ENCODE measurements around the gene HIVEP3.

Gene HIVEP3

DNA sequence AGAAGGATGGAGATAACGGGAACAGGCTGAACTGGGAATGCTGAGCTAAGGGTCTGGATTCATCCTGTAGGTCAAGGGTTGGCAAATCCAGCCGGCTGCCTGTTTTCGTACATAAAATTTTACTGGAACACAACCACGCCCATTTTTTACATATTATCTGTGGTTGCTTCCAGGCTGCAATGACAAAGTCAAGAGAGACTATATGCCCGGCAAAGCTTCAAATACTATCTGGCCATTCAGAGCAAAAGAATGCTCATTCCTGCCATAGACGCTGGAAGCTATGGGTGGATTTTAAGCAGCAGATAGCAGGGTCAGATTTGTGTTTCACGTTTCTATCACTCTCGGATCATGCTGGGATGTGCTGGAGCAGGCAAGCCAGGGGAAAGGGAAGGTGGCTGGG is 296.3 kb downstream of the HIVEP3 start:
- DNase-seq: no peak

DNA sequence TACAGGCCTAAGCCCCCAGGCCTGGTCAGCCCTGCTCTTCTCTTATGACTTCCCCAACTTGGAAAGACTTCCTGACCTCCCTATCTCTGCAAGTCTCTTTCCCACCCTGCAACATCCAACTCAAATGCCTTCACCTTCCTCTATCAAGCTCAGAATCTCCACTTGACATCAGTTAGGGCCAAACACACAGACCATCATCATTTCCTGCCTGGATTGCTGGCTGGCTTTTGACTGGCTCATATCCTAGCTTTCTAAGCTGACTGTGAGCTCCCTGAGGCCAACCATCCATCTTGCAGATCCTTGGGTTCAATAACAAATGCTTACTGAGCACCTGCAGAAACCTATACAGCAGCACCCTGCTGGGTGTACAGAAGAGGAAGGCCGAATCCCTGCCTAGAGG is 296.9 kb downstream of the HIVEP3 start:
- DNase-seq: no peak

- no peak for DNase-seq
These were observed 297.5 kb downstream of the HIVEP3 start for GRCh38 chr1:41621256-41621655.

DNA sequence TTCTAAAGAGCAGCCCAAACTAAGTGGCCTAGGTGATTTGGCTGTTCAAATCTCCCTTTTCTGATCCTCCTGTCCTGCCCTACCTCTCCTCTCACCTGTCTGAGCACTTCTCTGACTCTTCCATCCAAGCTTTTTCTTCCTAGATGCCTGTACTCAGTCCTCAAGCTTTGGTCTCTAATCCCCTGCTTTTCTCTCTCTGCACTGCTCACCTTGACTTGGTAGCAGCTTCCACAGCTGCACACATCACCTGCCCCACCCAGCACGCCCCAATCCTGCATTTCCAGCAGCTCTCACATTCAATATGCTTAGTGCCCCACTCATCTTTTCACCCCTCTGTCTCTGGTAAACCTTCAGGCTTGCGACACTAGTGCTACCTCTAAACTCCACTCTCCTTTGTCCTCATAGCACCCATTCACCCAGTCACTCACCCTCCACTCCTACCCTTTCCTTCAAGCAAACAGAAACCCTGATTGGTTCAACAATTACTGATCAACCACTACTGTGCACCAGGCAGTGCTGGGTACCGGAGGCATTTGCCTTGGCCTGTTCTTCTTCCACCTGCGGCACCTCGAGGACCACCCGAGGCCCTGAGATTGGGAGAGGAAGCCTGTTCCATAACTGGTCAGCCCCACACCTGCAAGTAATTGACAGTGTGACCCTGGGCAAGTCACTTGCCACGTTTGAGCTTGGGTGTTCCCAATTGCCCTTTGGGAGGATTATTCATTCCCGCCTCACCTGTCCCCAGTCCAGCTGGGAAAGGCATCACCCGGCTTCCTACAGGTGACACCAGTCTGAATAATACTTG is 298.2 kb downstream of the HIVEP3 start:
- no peak for DNase-seq

GRCh38 chr1:41619511-41620364 is 299.0 kb downstream of the HIVEP3 start:
- no peak for DNase-seq

DNA sequence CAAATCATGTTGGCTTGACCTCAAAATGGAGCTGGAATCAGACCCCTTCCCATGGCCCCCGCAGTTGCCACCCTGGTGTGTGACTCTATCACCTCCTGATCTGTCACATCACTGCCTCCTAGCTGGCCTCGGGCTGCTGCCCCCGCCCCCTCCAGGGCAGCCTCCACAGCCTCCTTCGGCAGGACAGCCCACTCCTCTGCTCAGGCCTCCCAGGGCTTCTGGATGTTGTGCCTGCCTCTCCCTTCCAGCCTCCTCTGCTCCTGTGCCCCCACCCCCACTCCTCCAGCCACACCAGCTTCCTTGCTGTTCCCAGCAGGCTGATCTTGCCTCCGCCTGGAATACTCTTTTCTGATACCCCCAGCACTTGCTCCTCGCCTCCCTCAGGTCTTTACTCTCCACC is 299.9 kb downstream of the HIVEP3 start:
- no peak for DNase-seq

- no peak for DNase-seq
These were observed 300.5 kb downstream of the HIVEP3 start for GRCh38 chr1:41618066-41618825.

- DNase-seq: no peak
These were observed 301.4 kb downstream of the HIVEP3 start for GRCh38 chr1:41617336-41617735.

- DNase-seq: no peak
These were observed 302.2 kb downstream of the HIVEP3 start for GRCh38 chr1:41616563-41616962.

DNA sequence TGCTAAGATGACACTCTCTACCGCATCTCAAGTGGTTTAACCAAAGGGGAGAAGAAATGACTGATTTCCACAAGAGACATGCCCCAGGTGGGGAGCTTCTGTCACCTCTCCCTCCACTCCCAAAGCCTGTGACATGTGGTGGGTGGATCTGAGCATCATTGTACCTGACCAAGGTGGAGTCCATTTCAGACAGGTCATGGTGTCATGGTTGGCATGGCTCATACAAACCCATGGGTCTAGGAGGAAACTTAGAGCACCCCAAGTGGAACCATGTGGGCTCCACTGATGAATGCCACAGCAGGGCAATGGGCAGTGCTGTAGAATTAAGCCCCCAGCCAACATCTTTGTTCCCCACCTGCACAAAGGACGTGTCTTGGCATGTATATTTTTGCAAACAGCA is 302.7 kb downstream of the HIVEP3 start:
- DNase-seq: no peak

DNA sequence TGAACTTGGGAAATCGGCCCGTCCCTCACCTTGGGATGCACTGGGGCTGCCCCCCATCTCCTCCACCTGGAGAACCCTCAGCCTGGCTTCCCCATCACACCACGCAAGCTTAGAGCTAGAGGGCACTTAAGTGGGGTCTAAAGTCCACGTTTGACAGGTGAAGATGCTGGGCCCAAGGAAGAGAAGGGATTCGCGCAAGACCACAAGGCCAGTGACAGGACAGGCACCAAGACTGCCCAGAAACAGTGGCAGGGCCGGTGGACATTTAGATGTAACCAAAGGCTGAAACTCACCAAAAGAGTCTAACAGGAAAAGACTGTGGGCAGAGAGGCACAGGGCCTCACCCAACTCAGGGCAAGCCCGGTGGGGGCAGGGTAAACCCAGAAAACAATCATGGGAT is 303.4 kb downstream of the HIVEP3 start:
- no peak for DNase-seq

DNA sequence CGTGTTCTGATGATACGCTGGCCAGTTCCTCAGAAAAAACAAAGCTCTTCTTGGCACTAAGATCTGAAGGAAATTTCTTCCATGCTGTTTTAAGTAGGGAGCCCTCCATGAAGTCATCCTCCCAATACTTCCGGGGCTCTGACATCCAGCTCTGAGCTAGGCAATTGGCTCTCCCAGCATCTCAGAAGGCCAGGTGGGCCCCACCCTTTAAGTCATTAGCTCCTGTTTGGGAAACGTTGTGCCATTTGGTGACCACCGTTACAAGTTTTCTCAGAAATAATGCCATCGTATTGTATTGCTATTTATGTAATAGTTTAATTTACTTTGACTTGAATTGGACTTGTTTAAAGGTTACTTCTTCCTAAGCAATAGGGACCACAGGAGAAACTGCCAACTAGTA is 303.9 kb downstream of the HIVEP3 start:
- DNase-seq: no peak

GRCh38 chr1:41613689-41614574 is 304.8 kb downstream of the HIVEP3 start:
- no peak for DNase-seq

DNA sequence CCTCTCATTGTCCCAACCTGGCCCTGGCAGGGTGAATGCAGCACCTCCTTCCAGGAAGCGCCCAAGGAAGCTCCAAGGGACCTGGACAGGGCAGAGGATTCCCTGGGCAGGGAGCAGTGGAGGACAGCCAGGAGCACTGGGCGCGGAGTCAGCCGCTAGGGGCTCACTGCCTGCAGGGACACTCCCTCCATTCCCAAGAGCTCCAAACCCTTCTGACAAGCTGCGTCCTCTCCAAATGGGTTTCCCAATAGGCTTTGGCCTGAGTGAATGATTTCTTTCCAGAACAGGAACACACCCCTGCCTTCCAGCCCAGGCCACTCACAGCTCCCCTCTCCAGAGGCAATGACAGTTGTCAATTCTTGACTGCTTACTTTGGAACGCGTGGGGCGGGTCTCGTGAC is 305.8 kb downstream of the HIVEP3 start:
- no peak for DNase-seq

- no peak for DNase-seq
These were observed 306.7 kb downstream of the HIVEP3 start for GRCh38 chr1:41611932-41612450.

GRCh38 chr1:41611068-41611931 is 307.4 kb downstream of the HIVEP3 start:
- no peak for DNase-seq

GRCh38 chr1:41610361-41610760 is 308.4 kb downstream of the HIVEP3 start:
- DNase-seq: no peak

DNA sequence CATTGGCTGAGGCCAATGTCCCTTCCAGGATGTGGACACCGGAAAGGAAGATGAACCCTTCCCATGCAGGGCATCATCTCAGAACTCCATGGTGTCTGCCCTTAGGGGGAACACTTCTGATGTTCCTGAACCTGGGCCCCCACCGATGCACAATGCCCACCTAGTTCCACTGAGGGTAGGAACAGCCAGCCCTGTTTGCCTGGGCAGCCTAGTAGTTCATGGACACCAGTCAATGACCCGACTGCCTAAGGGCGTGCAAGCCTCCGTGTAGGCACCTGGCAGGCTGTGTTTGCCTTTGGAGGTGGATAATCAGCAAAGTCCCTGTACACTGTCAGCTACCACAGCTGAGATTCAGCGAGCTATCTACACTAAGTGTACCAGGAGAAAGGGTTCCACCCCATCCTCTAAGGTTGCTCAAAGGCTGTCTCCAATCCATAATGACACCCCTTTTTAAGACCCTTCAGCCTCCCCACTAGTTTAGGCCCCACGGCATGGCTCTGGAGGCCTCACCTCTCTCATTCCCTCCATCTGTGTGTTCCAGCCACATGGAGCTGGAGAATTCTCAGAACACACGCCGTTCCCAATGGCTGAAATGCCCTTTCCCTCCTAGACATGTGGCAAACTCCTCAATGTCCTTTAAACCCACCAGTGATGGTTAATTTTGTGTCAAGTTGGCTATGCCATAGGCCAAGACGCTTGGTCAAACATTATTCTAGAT is 309.4 kb downstream of the HIVEP3 start:
- DNase-seq: no peak

DNA sequence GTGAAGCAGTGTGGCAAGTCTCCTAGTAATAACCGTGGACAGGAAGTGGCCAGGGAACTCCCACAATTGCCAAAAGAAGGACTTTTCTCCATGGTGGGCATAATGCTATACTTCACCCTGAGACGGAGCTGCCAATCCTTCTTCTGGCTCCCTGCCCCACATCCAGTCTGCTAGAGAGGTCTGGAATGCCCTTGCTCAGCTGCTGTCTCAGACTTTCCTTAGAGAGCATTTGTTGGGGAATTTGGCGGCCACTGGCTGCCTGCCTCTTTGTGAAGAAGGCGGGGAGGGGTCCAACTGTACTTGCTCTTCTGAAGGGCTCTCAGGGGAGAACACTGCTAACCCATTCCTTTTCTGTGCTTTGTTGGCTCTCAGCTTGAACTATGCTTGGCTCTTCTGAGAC is 310.5 kb downstream of the HIVEP3 start:
- DNase-seq: no peak

GRCh38 chr1:41607808-41608207 is 310.9 kb downstream of the HIVEP3 start:
- DNase-seq: no peak
